ENCODE data around the gene CXCL16.

The CXCL16 gene

DNA sequence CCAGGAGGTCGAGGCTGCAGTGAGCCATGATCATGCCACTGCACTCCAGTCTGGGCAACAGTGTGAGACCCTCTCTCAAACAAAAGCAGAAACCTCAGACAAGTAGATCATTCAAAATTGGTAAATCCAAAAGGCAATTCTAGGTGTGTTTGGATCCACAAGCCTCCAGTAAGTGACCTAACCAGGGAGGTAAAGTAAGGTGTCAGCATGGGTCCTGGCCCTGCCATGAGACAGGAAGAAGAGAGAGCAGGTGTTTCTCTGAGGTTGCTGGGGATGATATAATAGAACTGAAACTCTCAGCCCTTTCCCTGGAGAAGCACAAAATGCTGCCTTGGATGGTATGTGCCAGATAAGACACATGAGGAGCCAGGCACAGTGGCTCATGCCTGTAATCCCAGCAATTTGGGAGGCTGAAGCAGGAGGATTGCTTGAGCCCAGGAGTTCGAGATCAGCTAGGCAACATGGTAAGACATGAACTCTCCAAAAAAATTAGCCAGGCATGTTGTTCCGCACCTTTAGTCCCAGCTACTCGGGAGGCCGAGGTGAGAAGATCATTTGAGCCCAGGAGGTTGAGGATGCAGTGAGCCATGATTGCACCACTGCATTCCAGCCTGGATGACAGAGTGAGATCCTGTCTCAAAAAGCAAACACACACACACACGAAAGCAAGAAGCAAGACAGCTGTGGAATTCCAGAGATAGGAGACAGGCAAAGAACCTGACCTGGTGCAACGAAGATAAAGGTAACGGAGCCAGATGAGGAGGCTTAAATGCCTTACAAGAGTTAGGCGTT is 38.4 kb upstream of the CXCL16 start:
- no peak overlapping the region for H3K27ac ChIP-seq (ENCODE audit: low read depth in 2 of 2, low read length in 2 of 2)

GRCh38 chr17:4772235-4772613 is 32.5 kb upstream of the CXCL16 start:
- H3K27ac ChIP-seq (ENCODE audit: low read depth in 2 of 2, low read length in 2 of 2) = peak overlapping the region; percentile 86 to 90
- no peaks in the 10 kb centered on the region for H3K27me3 ChIP-seq (ENCODE audit: control insufficient read depth in 2 of 2, insufficient read depth in 2 of 2, low read length in 2 of 2)
- H3K36me3 ChIP-seq (ENCODE audit: control insufficient read depth in 2 of 2, insufficient read depth in 2 of 2, low read length in 2 of 2) = no peaks in the 10 kb centered on the region
- H3K9ac ChIP-seq (ENCODE audit: low read depth in 1 of 2, low read length in 2 of 2) = peak overlapping the region; percentile 52 to 68
- no peaks in the 10 kb centered on the region for H3K9me3 ChIP-seq (ENCODE audit: control insufficient read depth in 2 of 2, low read length in 2 of 2)
- H3K4me1 ChIP-seq (ENCODE audit: control insufficient read depth in 2 of 2, insufficient read depth in 2 of 2, low read length in 2 of 2) = peaks cover 12 to 15% of the 10 kb centered on the region in 2 donors
- H3K4me3 ChIP-seq (ENCODE audit: low read length in 2 of 2) = peak overlapping the region; percentile 58 to 64

More for the DNA sequence above, 38.4 kb upstream of the CXCL16 start:
- H3K9ac ChIP-seq (ENCODE audit: low read depth in 1 of 2, low read length in 2 of 2) = no peak overlapping the region
- no peaks in the 10 kb centered on the region for H3K4me1 ChIP-seq (ENCODE audit: control insufficient read depth in 2 of 2, insufficient read depth in 2 of 2, low read length in 2 of 2)
- H3K36me3 ChIP-seq (ENCODE audit: control insufficient read depth in 2 of 2, insufficient read depth in 2 of 2, low read length in 2 of 2) = no peaks in the 10 kb centered on the region
- H3K4me3 ChIP-seq (ENCODE audit: low read length in 2 of 2) = no peak overlapping the region
- H3K9me3 ChIP-seq (ENCODE audit: control insufficient read depth in 2 of 2, low read length in 2 of 2) = no peaks in the 10 kb centered on the region
- H3K27me3 ChIP-seq (ENCODE audit: control insufficient read depth in 2 of 2, insufficient read depth in 2 of 2, low read length in 2 of 2) = no peaks in the 10 kb centered on the region

DNA sequence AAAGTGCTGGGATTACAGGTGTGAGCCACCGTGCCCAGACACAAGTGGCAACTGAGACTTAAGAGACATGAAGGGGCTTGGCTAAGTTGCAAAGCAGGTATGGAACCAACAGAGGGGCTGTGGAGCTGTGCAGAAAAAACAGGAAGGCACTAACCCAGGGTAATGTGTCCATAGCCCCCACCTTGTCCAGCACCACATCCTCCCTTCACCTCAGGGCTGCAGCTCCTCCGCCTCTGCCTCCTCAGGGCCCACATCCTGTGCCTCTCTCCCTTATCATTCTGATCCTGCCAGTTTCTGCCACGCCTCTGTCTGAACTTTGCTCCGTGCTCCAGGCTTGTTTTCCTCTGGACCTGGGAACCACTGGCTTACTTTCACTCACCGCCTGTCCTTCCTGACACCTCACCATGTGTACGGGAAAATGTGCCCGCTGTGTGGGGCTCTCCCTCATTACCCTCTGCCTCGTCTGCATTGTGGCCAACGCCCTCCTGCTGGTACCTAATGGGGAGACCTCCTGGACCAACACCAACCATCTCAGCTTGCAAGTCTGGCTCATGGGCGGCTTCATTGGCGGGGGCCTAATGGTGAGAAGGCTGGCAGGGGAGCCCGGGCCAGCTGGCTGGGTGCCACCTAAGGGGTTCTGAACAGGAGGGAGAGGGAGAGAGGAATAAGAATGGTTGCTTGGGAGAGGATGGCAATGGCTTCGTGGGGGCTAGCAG is 31.9 kb upstream of the CXCL16 start, which contains the start of gene TM4SF5:
TSS of gene TM4SF5 (plus strand) at position 368 of the 716 bp plus-strand sequence. CDS start at position 405, 37 bp downstream.
- no peaks in the 10 kb centered on the region for H3K27me3 ChIP-seq (ENCODE audit: control insufficient read depth in 2 of 2, insufficient read depth in 2 of 2, low read length in 2 of 2)
- H3K4me1 ChIP-seq (ENCODE audit: control insufficient read depth in 2 of 2, insufficient read depth in 2 of 2, low read length in 2 of 2) = peaks cover 12 to 15% of the 10 kb centered on the region in 2 donors
- H3K27ac ChIP-seq (ENCODE audit: low read depth in 2 of 2, low read length in 2 of 2) = peak within 1 kb of the TSS; percentile 86 to 90
- H3K9me3 ChIP-seq (ENCODE audit: control insufficient read depth in 2 of 2, low read length in 2 of 2) = no peaks in the 10 kb centered on the region
- H3K36me3 ChIP-seq (ENCODE audit: control insufficient read depth in 2 of 2, insufficient read depth in 2 of 2, low read length in 2 of 2) = no peaks in the 10 kb centered on the region
- H3K4me3 ChIP-seq (ENCODE audit: low read length in 2 of 2) = peak within 1 kb of the TSS; percentile 58 to 64
- peak within 1 kb of the TSS; percentile 52 to 68 for H3K9ac ChIP-seq (ENCODE audit: low read depth in 1 of 2, low read length in 2 of 2)

GRCh38 chr17:4769628-4770027 is 29.9 kb upstream of the CXCL16 start:
- H3K36me3 ChIP-seq (ENCODE audit: control insufficient read depth in 2 of 2, insufficient read depth in 2 of 2, low read length in 2 of 2) = no peaks in the 10 kb centered on the region
- H3K9ac ChIP-seq (ENCODE audit: low read depth in 1 of 2, low read length in 2 of 2) = no peak overlapping the region
- no peak overlapping the region for H3K27ac ChIP-seq (ENCODE audit: low read depth in 2 of 2, low read length in 2 of 2)

GRCh38 chr17:4768298-4768697 is 28.6 kb upstream of the CXCL16 start:
- Histone ChIP-seq H3K4me3 (ENCODE audit: low read length in 2 of 2) (no peak overlapping the region), H3K4me1 (ENCODE audit: control insufficient read depth in 2 of 2, insufficient read depth in 2 of 2, low read length in 2 of 2) (peaks cover 12 to 15% of the 10 kb centered on the region in 2 donors), H3K9ac (ENCODE audit: low read depth in 1 of 2, low read length in 2 of 2) (no peak overlapping the region), H3K27me3 (ENCODE audit: control insufficient read depth in 2 of 2, insufficient read depth in 2 of 2, low read length in 2 of 2) (no peaks in the 10 kb centered on the region), H3K36me3 (ENCODE audit: control insufficient read depth in 2 of 2, insufficient read depth in 2 of 2, low read length in 2 of 2) (no peaks in the 10 kb centered on the region), H3K27ac (ENCODE audit: low read depth in 2 of 2, low read length in 2 of 2) (no peak overlapping the region), H3K9me3 (ENCODE audit: control insufficient read depth in 2 of 2, low read length in 2 of 2) (no peaks in the 10 kb centered on the region)

More at GRCh38 chr17:4769628-4770027, 29.9 kb upstream of the CXCL16 start:
- Histone ChIP-seq H3K4me1 (ENCODE audit: control insufficient read depth in 2 of 2, insufficient read depth in 2 of 2, low read length in 2 of 2) (peaks cover 12 to 15% of the 10 kb centered on the region in 2 donors), H3K27me3 (ENCODE audit: control insufficient read depth in 2 of 2, insufficient read depth in 2 of 2, low read length in 2 of 2) (no peaks in the 10 kb centered on the region), H3K4me3 (ENCODE audit: low read length in 2 of 2) (no peak overlapping the region), H3K9me3 (ENCODE audit: control insufficient read depth in 2 of 2, low read length in 2 of 2) (no peaks in the 10 kb centered on the region)

- no peak overlapping the region for H3K9ac ChIP-seq (ENCODE audit: low read depth in 1 of 2, low read length in 2 of 2)
- H3K4me1 ChIP-seq (ENCODE audit: control insufficient read depth in 2 of 2, insufficient read depth in 2 of 2, low read length in 2 of 2) = peaks cover 4 to 5% of the 10 kb centered on the region in 2 donors
- H3K9me3 ChIP-seq (ENCODE audit: control insufficient read depth in 2 of 2, low read length in 2 of 2) = no peaks in the 10 kb centered on the region
- no peaks in the 10 kb centered on the region for H3K27me3 ChIP-seq (ENCODE audit: control insufficient read depth in 2 of 2, insufficient read depth in 2 of 2, low read length in 2 of 2)
- peak overlapping the region; percentile 43 to 47 for H3K27ac ChIP-seq (ENCODE audit: low read depth in 2 of 2, low read length in 2 of 2)
- no peak overlapping the region for H3K4me3 ChIP-seq (ENCODE audit: low read length in 2 of 2)
- H3K36me3 ChIP-seq (ENCODE audit: control insufficient read depth in 2 of 2, insufficient read depth in 2 of 2, low read length in 2 of 2) = no peaks in the 10 kb centered on the region
These were observed 27.0 kb upstream of the CXCL16 start for GRCh38 chr17:4766723-4767122.

GRCh38 chr17:4766201-4766600 is 26.5 kb upstream of the CXCL16 start:
- Histone ChIP-seq H3K9me3 (ENCODE audit: control insufficient read depth in 2 of 2, low read length in 2 of 2) (no peaks in the 10 kb centered on the region), H3K4me3 (ENCODE audit: low read length in 2 of 2) (no peak overlapping the region), H3K9ac (ENCODE audit: low read depth in 1 of 2, low read length in 2 of 2) (no peak overlapping the region), H3K27me3 (ENCODE audit: control insufficient read depth in 2 of 2, insufficient read depth in 2 of 2, low read length in 2 of 2) (no peaks in the 10 kb centered on the region), H3K27ac (ENCODE audit: low read depth in 2 of 2, low read length in 2 of 2) (peak overlapping the region; percentile 43 to 47), H3K36me3 (ENCODE audit: control insufficient read depth in 2 of 2, insufficient read depth in 2 of 2, low read length in 2 of 2) (no peaks in the 10 kb centered on the region), H3K4me1 (ENCODE audit: control insufficient read depth in 2 of 2, insufficient read depth in 2 of 2, low read length in 2 of 2) (peaks cover 0 to under 1% of the 10 kb centered on the region in 2 donors)

DNA sequence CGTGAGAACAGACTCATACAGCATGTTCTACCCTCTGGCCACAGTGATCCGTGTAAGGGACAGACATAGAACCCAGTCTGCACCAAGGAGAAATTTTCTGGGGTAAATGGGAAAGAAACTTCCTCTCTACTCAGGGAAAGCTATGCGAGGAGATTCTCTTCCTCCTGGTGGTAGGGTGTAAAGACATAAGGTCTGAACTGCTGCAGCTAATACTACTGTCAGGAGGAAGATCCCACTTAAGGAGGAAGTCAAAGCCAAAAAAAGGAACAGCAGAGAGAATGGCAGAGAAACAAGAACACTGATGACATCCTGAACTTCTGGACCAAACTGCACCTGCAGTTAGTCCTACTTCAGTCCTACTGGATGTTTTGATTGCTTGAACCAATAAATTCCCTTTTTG is 24.9 kb upstream of the CXCL16 start:
- Histone ChIP-seq H3K27me3 (ENCODE audit: control insufficient read depth in 2 of 2, insufficient read depth in 2 of 2, low read length in 2 of 2) (no peaks in the 10 kb centered on the region), H3K4me1 (ENCODE audit: control insufficient read depth in 2 of 2, insufficient read depth in 2 of 2, low read length in 2 of 2) (no peaks in the 10 kb centered on the region), H3K9me3 (ENCODE audit: control insufficient read depth in 2 of 2, low read length in 2 of 2) (no peaks in the 10 kb centered on the region), H3K27ac (ENCODE audit: low read depth in 2 of 2, low read length in 2 of 2) (peak overlapping the region in 1 of 2 donors; percentile 56), H3K9ac (ENCODE audit: low read depth in 1 of 2, low read length in 2 of 2) (no peak overlapping the region), H3K36me3 (ENCODE audit: control insufficient read depth in 2 of 2, insufficient read depth in 2 of 2, low read length in 2 of 2) (no peaks in the 10 kb centered on the region), H3K4me3 (ENCODE audit: low read length in 2 of 2) (no peak overlapping the region)

- Histone ChIP-seq H3K9me3 (ENCODE audit: control insufficient read depth in 2 of 2, low read length in 2 of 2) (no peaks in the 10 kb centered on the region), H3K4me1 (ENCODE audit: control insufficient read depth in 2 of 2, insufficient read depth in 2 of 2, low read length in 2 of 2) (no peaks in the 10 kb centered on the region), H3K27ac (ENCODE audit: low read depth in 2 of 2, low read length in 2 of 2) (no peak overlapping the region), H3K36me3 (ENCODE audit: control insufficient read depth in 2 of 2, insufficient read depth in 2 of 2, low read length in 2 of 2) (no peaks in the 10 kb centered on the region), H3K4me3 (ENCODE audit: low read length in 2 of 2) (no peak overlapping the region), H3K27me3 (ENCODE audit: control insufficient read depth in 2 of 2, insufficient read depth in 2 of 2, low read length in 2 of 2) (no peaks in the 10 kb centered on the region), H3K9ac (ENCODE audit: low read depth in 1 of 2, low read length in 2 of 2) (no peak overlapping the region)
These were observed 20.1 kb upstream of the CXCL16 start for GRCh38 chr17:4759776-4760236.

DNA sequence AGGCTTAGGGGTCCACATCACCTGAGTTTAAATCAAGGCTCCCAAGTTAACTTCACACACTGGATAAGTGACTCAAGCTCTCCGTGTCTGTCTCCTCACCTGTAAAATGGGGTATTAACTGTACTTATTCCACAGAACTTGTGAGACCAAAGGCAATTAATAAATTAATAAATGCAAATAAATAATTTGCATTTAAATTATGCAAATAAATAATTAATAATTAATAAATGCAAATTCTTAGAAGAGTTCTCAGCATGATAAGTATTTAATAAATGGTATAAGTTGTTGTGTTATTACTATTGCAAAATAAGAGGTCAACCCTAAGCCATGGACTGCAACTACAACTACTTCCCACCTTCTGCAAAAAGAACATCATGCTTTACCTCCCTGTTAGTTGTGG is 13.7 kb upstream of the CXCL16 start:
- H3K4me3 ChIP-seq (ENCODE audit: low read length in 2 of 2) = no peak overlapping the region
- H3K4me1 ChIP-seq (ENCODE audit: control insufficient read depth in 2 of 2, insufficient read depth in 2 of 2, low read length in 2 of 2) = no peaks in the 10 kb centered on the region
- H3K27me3 ChIP-seq (ENCODE audit: control insufficient read depth in 2 of 2, insufficient read depth in 2 of 2, low read length in 2 of 2) = peaks cover 0 to 5% of the 10 kb centered on the region in 2 donors
- no peaks in the 10 kb centered on the region for H3K9me3 ChIP-seq (ENCODE audit: control insufficient read depth in 2 of 2, low read length in 2 of 2)
- H3K27ac ChIP-seq (ENCODE audit: low read depth in 2 of 2, low read length in 2 of 2) = no peak overlapping the region
- no peaks in the 10 kb centered on the region for H3K36me3 ChIP-seq (ENCODE audit: control insufficient read depth in 2 of 2, insufficient read depth in 2 of 2, low read length in 2 of 2)
- H3K9ac ChIP-seq (ENCODE audit: low read depth in 1 of 2, low read length in 2 of 2) = no peak overlapping the region
